GM12878 (cell line): ENCODE data around the gene GRIN2D. TPM values are rescaled to one million over a fixed set of nuclear protein-coding genes. Genes with fewer than 3 reads are reported as not detected.

Source experiments
- ATAC-seq: fragments of 200-7000 bp; cut with Tn5 transposase; 3 replicates; pipeline ENCODE4 v1.9.1; 2020; ENCODE audit warnings: mild to moderate bottlenecking, moderate library complexity
- BruUV-seq: library from RNA; stranded (reverse); fragments of 400-500 nt; replicated peaks from 2 replicates; lab custom pipeline; 2021; lab: Mats Ljungman, UMichigan
- CTCF ChIA-PET: fragments of 300-600 bp; sonication (Branson Sonifier 250); formaldehyde crosslinking; extraction: SDS; loops from one replicate; lab custom pipeline; 2021; ENCODE audit warnings: inconsistent platforms; lab: Yijun Ruan, JAX
- POLR2A ChIA-PET: fragments of 350-600 bp; formaldehyde crosslinking; extraction: SDS; loops from one replicate; lab custom pipeline; 2021; ENCODE audit warnings: inconsistent platforms; lab: Charles Lee
- RAD21 ChIA-PET: fragments of 300-600 bp; sonication (Branson Sonifier 250); formaldehyde crosslinking; loops from one replicate; lab custom pipeline; 2023; ENCODE audit warnings: antibody characterized with exemption; ENCODE audit not compliant: unreplicated experiment; lab: Charles Lee
- SMC1A ChIA-PET: fragments of 300-600 bp; sonication (Branson Sonifier 250); formaldehyde crosslinking; loops from one replicate; lab custom pipeline; 2023; ENCODE audit not compliant: unreplicated experiment, uncharacterized antibody; lab: Charles Lee
- DNase-seq: peaks from one replicate; pipeline ENCODE4 v3.0.0-alpha.2; 2011; ENCODE audit warnings: low read depth, low spot score
- FAIRE-seq: peaks from 3 replicates; lab custom pipeline; 2011; peaks lifted over from hg19 to GRCh38; lab: Jason Lieb, UNC
- H2AFZ ChIP-seq: 2 replicates; pipeline ENCODE4 v1.6.0; 2011; ENCODE audit warnings: low read depth, low read length, control low read depth; ENCODE audit not compliant: control insufficient read depth
- H3K27ac ChIP-seq: 2 replicates; pipeline ENCODE4 v1.5.1; 2011; ENCODE audit warnings: control low read depth; ENCODE audit not compliant: control insufficient read depth, insufficient read depth
- H3K27me3 ChIP-seq, 2 experiments: replicated peaks in 1 of 2; 2 replicates each; pipeline versions ENCODE4 v1.6.0 to v1.6.1; 2011; ENCODE audit warnings: low read length in 1 of 2; ENCODE audit not compliant: control insufficient read depth in 2 of 2, insufficient read depth in 2 of 2
- H3K36me3 ChIP-seq, 2 experiments: 2 replicates each; pipeline ENCODE4 v1.5.1; 2011; ENCODE audit warnings: low read length in 1 of 2; ENCODE audit not compliant: control insufficient read depth in 2 of 2, insufficient read depth in 2 of 2
- H3K4me1 ChIP-seq: 2 replicates; pipeline ENCODE4 v1.6.1; 2011; ENCODE audit warnings: mild to moderate bottlenecking, low read length, moderate library complexity, mixed read lengths; ENCODE audit not compliant: control insufficient read depth, insufficient read depth
- H3K4me2 ChIP-seq: 2 replicates; pipeline ENCODE4 v1.6.0; 2011; ENCODE audit warnings: control low read depth; ENCODE audit not compliant: control insufficient read depth, insufficient read depth
- H3K4me3 ChIP-seq: fragments of 200-600 bp; sonication (generic); 2 replicates; pipeline ENCODE4 v1.5.1; 2016
- H3K79me2 ChIP-seq: 2 replicates; pipeline ENCODE4 v1.6.0; 2011; ENCODE audit warnings: low read length; ENCODE audit not compliant: control insufficient read depth, insufficient read depth
- H3K9ac ChIP-seq: 2 replicates; pipeline ENCODE4 v1.8.0; 2011; ENCODE audit warnings: low read length, control low read depth, mixed read lengths; ENCODE audit not compliant: control insufficient read depth, insufficient read depth
- H3K9me3 ChIP-seq: replicated peaks from 3 replicates; pipeline ENCODE4 v1.5.1; 2011; ENCODE audit warnings: mild to moderate bottlenecking, low read length; ENCODE audit not compliant: control insufficient read depth, insufficient read depth
- H4K20me1 ChIP-seq: 2 replicates; pipeline ENCODE4 v1.6.0; 2011; ENCODE audit not compliant: control insufficient read depth, insufficient read depth
- BCL11A ChIP-seq: IDR thresholded peaks from 2 replicates; pipeline ENCODE4 v1.6.1; 2011; ENCODE audit warnings: low read depth, low read length
- CHD1 ChIP-seq: IDR thresholded peaks from 2 replicates; pipeline ENCODE4 v1.6.1; 2012; ENCODE audit warnings: low read depth, low read length, improper control_type of control experiment
- CREB1 ChIP-seq: IDR thresholded peaks from 2 replicates; pipeline ENCODE4 v1.6.1; 2012; ENCODE audit warnings: low read depth, mild to moderate bottlenecking, inconsistent platforms
- DPF2 ChIP-seq: fragments of 450-650 bp; IDR thresholded peaks from 2 replicates; pipeline ENCODE4 v1.6.1; 2017; ENCODE audit warnings: mild to moderate bottlenecking
- EGR1 ChIP-seq, 2 experiments: IDR thresholded peaks; 1 replicate in 1 of 2; 2 replicates in 1 of 2; pipeline ENCODE4 v1.6.1; 2011 to 2012; ENCODE audit warnings: low read depth in 2 of 2, low read length in 2 of 2, borderline replicate concordance in 1 of 2, mild to moderate bottlenecking in 1 of 2, moderate library complexity in 1 of 2
- JUNB ChIP-seq: IDR thresholded peaks from 2 replicates; pipeline ENCODE4 v1.6.1; 2016; ENCODE audit warnings: antibody characterized with exemption, mild to moderate bottlenecking
- LARP7 ChIP-seq: fragments of 450-650 bp; IDR thresholded peaks from 2 replicates; pipeline ENCODE4 v1.6.1; 2017; ENCODE audit warnings: mild to moderate bottlenecking
- MYB ChIP-seq: fragments of 150-350 bp; IDR thresholded peaks from 2 replicates; pipeline ENCODE4 v1.6.1; 2014; ENCODE audit warnings: mild to moderate bottlenecking, low read depth, low read length, borderline replicate concordance
- NBN ChIP-seq: fragments of 450-650 bp; IDR thresholded peaks from 2 replicates; pipeline ENCODE4 v1.6.1; 2016
- POU2F2 ChIP-seq: IDR thresholded peaks from 3 replicates; pipeline ENCODE4 v1.6.1; 2011; ENCODE audit warnings: low read depth, mild to moderate bottlenecking, low read length, borderline replicate concordance
- RAD51 ChIP-seq: fragments of 450-650 bp; IDR thresholded peaks from 2 replicates; pipeline ENCODE4 v1.6.1; 2016; ENCODE audit warnings: moderate library complexity, mild to moderate bottlenecking, inconsistent platforms
- RB1 ChIP-seq: fragments of 450-650 bp; formaldehyde crosslinking; IDR thresholded peaks from 2 replicates; pipeline ENCODE4 v1.6.1; 2017; ENCODE audit warnings: mild to moderate bottlenecking, borderline replicate concordance
- RFX5 ChIP-seq: IDR thresholded peaks from 2 replicates; pipeline ENCODE4 v1.6.1; 2011; ENCODE audit warnings: low read depth, low read length, improper control_type of control experiment
- SREBF2 ChIP-seq: IDR thresholded peaks from 2 replicates; pipeline ENCODE4 v1.6.1; 2012; ENCODE audit warnings: mild to moderate bottlenecking, low read length
- ZNF274 ChIP-seq: IDR thresholded peaks from one replicate; pipeline ENCODE4 v1.8.0; 2011; ENCODE audit not compliant: insufficient read length, insufficient read depth
- WGBS: methylation state at CpG from one replicate; pipeline ENCODE4 v1.1.6; 2016; ENCODE audit warnings: low lambda C conversion rate; ENCODE audit not compliant: insufficient replicate concordance, insufficient coverage; ENCODE audit errors: missing lambda C conversion rate; 5-methylcytosine and 5-hydroxymethylcytosine counted together
- in situ Hi-C: fragments of 300-500 bp; cut with MboI; formaldehyde crosslinking; loops from 9 replicates; pipeline ENCODE4 v1.14.3; 2018; ENCODE audit warnings: mixed read lengths
- intact Hi-C: fragments of 100-400 bp; cut with micrococcal nuclease; formaldehyde crosslinking; loops from one replicate; pipeline ENCODE4 v1.14.2; 2022; ENCODE audit not compliant: unreplicated experiment
- polyA plus RNA-seq, 11 experiments: library from polyadenylated mRNA; depleted of rRNA in 4 of 11; unstranded in 6 of 11; stranded (reverse) in 5 of 11; fragments of >200 nt; fragmentation: Nextera tagmentation in 4 of 11; fragmentation: Illumina TruSeq in 1 of 11; extraction: Ambion mirVana in 4 of 11; extraction: Trizol in 1 of 11; gene quantifications; 1 replicate in 1 of 11; 2 replicates in 10 of 11; pipeline versions ENCODE4 v1.2.1 to v1.2.3, GENCODE V29; 2011 to 2016; ENCODE audit warnings: inconsistent platforms in 2 of 11, missing spikeins in 2 of 11, low read depth in 1 of 11
- total RNA-seq, 4 experiments: library from RNA; depleted of rRNA in 3 of 4; stranded (reverse); fragments of >200 nt in 3 of 4; fragmentation: Illumina TruSeq in 1 of 4; extraction: Trizol in 1 of 4; gene quantifications; 2 replicates each; pipeline versions ENCODE4 v1.2.1 to v1.2.3, GENCODE V29; 2013 to 2021
- TF ChIP-seq, protein P1 (sequence below): fragments of 150-350 bp; IDR thresholded peaks from 2 replicates; pipeline ENCODE4 v1.6.1; 2016; ENCODE audit warnings: low read depth, low read length

The GRIN2D gene
- total and polyA plus RNA-seq, 10 of the 15 experiments (the other 5 are each of a cell fraction or from before 2014, with no cell fraction given): 0.03 to 0.38 (median 0.04) TPM; not detected in 3

DNA sequence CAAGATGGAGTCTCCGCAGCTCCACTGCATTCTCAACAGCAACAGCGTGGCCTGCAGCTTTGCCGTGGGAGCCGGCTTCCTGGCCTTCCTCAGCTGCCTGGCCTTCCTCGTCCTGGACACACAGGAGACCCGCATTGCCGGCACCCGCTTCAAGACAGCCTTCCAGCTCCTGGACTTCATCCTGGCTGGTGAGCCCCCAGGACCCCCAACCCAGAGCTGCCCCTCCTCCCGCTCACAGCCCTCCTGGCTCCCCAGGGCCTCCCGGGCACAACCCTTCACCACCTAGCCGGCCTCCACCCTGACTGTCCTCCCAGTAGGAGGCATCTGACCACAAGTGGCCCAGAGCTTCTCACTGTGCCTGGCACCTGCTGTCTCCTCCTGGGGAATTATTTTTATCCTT lies 19.9 kb upstream of the GRIN2D start:
- FAIRE-seq (no peak), ATAC-seq (no peak), DNase-seq (no peak)
- no TSS peak for BruUV-seq
- TF ChIP-seq SREBF2 (no peak), RB1 (no peak), BCL11A (no peak), CHD1 (no peak), NBN (no peak), DPF2 (no peak), POU2F2 (no peak), EGR1 (IDR thresholded peaks at IDR 0.05; ENCODE audit: borderline replicate concordance in 1 of 2, low read depth in 2 of 2, low read length in 2 of 2) (no peak), MYB (no peak), RFX5 (no peak), ZNF274 (no peak), CREB1 (no peak), JUNB (no peak), RAD51 (no peak), LARP7 (no peak)
- TF ChIP-seq, protein P1, sequence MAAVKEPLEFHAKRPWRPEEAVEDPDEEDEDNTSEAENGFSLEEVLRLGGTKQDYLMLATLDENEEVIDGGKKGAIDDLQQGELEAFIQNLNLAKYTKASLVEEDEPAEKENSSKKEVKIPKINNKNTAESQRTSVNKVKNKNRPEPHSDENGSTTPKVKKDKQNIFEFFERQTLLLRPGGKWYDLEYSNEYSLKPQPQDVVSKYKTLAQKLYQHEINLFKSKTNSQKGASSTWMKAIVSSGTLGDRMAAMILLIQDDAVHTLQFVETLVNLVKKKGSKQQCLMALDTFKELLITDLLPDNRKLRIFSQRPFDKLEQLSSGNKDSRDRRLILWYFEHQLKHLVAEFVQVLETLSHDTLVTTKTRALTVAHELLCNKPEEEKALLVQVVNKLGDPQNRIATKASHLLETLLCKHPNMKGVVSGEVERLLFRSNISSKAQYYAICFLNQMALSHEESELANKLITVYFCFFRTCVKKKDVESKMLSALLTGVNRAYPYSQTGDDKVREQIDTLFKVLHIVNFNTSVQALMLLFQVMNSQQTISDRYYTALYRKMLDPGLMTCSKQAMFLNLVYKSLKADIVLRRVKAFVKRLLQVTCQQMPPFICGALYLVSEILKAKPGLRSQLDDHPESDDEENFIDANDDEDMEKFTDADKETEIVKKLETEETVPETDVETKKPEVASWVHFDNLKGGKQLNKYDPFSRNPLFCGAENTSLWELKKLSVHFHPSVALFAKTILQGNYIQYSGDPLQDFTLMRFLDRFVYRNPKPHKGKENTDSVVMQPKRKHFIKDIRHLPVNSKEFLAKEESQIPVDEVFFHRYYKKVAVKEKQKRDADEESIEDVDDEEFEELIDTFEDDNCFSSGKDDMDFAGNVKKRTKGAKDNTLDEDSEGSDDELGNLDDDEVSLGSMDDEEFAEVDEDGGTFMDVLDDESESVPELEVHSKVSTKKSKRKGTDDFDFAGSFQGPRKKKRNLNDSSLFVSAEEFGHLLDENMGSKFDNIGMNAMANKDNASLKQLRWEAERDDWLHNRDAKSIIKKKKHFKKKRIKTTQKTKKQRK: no peak
- intact Hi-C loops (no loop called here), in situ Hi-C loops (no loop called here)
- Histone ChIP-seq H2AFZ (no peak overlapping the region), H3K4me1 (no peaks in the 10 kb centered on the region), H3K27ac (no peak overlapping the region), H3K4me3 (no peak overlapping the region), H4K20me1 (no peaks in the 10 kb centered on the region), H3K9ac (no peak overlapping the region), H3K9me3 (no peaks in the 10 kb centered on the region), H3K79me2 (no peaks in the 10 kb centered on the region), H3K4me2 (no peak overlapping the region), H3K36me3 (no peaks in the 10 kb centered on the region), H3K27me3 (no peaks in the 10 kb centered on the region)
- CTCF ChIA-PET: interaction anchor here (0.6 to 1.7 kb wide), 2 partner anchors 18 to 38 kb away, joined by 3 to 7 read pairs; partner anchors contain the start of gene KDELR1
- RAD21 ChIA-PET: no interaction called here
- POLR2A ChIA-PET: interaction anchor here (0.5 to 0.7 kb wide), 5 partner anchors 13 to 150 kb away, joined by 3 to 4 read pairs (median 4); no protein-coding TSS in a partner anchor
- SMC1A ChIA-PET: interaction anchor here (0.8 kb wide), 1 partner anchor 71 kb away, joined by 3 read pairs; no protein-coding TSS in a partner anchor
- 43% methylated on average over 11 of the region's 11 CpGs for WGBS
